ENCODE measurements around the gene OBSCN. TPM values are rescaled to one million over a fixed set of nuclear protein-coding genes. Genes with fewer than 3 reads are reported as not detected.
"Not testable (repeated sequence)": the region's sequence is repeated elsewhere in the genome, so short reads cannot be mapped to it uniquely, and the experiment has no call there.

The OBSCN gene
- total RNA-seq, 2 experiments from 2014 or later = 80.8 to 82.2 TPM

DNA sequence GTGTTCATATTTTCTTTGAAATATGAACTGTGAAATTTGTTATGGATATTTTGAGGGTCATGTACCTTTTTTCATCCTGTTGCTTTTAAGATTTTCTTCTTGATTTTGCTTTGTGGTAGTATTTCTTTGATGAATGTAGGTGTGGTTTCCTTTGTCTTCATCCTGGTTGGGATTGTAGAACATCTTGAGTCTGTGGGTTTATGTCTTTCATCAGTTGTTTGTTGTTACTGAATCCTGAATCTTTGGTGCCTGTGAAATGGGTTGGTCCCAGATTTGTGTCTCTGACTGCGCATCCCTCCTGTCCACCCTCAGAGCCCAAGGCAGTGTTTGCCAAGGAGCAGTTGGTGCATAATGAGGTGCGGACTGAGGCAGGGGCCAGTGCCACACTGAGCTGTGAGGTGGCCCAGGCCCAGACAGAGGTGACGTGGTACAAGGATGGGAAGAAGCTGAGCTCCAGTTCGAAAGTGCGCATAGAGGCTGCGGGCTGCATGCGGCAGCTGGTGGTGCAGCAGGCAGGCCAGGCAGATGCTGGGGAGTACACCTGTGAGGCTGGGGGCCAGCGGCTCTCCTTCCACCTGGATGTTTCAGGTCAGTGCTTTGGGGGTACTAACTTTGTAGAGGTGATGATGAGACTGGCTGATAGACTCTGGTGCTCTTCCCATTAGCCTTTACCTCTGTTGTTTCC is 38.5 kb downstream of the OBSCN start:
- peaks cover 4% of the 10 kb centered on the region for H3K4me1 ChIP-seq (ENCODE audit: insufficient read depth, low read length)
- peaks cover 20% of the 10 kb centered on the region for H3K4me1 Mint-ChIP-seq (ENCODE audit: low read depth)
- intact Hi-C loops (cut with DNase I, micrococcal nuclease) = no loop called here
- no peak overlapping the region for H3K4me3 ChIP-seq (ENCODE audit: low read length)
- TF ChIP-seq, protein P1, sequence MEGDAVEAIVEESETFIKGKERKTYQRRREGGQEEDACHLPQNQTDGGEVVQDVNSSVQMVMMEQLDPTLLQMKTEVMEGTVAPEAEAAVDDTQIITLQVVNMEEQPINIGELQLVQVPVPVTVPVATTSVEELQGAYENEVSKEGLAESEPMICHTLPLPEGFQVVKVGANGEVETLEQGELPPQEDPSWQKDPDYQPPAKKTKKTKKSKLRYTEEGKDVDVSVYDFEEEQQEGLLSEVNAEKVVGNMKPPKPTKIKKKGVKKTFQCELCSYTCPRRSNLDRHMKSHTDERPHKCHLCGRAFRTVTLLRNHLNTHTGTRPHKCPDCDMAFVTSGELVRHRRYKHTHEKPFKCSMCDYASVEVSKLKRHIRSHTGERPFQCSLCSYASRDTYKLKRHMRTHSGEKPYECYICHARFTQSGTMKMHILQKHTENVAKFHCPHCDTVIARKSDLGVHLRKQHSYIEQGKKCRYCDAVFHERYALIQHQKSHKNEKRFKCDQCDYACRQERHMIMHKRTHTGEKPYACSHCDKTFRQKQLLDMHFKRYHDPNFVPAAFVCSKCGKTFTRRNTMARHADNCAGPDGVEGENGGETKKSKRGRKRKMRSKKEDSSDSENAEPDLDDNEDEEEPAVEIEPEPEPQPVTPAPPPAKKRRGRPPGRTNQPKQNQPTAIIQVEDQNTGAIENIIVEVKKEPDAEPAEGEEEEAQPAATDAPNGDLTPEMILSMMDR (IDR thresholded peaks at IDR 0.05) = no peak
- H3K9me3 ChIP-seq (ENCODE audit: control insufficient read depth in 1 of 2, insufficient read depth in 1 of 2, low read length in 2 of 2) = peaks cover 27 to 57% of the 10 kb centered on the region in 2 experiments
- H3K4me3 Mint-ChIP-seq = no peak overlapping the region
- ChIA-PET POLR2A (no interaction called here), CTCF (no interaction called here)
- peaks cover 62% of the 10 kb centered on the region for H3K36me3 ChIP-seq (ENCODE audit: insufficient read depth, low read length)
- H3K9me3 Mint-ChIP-seq = peaks cover 17% of the 10 kb centered on the region
- no peaks in the 10 kb centered on the region for H3K27me3 Mint-ChIP-seq
- ATAC-seq (ENCODE audit: poor library complexity) (no peak), DNase-seq (no peak)
- H3K36me3 Mint-ChIP-seq (ENCODE audit: low read depth) = peaks cover 97% of the 10 kb centered on the region
- no peak overlapping the region for H3K27ac ChIP-seq (ENCODE audit: low read depth in 1 of 2, low read length in 2 of 2)
- H3K27ac Mint-ChIP-seq = no peak overlapping the region
- no peaks in the 10 kb centered on the region for H3K27me3 ChIP-seq (ENCODE audit: control insufficient read depth in 1 of 2, insufficient read depth in 2 of 2, low read length in 2 of 2)

- DNase-seq = no peak
- Mint-ChIP-seq H3K27me3 (no peaks in the 10 kb centered on the region), H3K4me1 (ENCODE audit: low read depth) (peaks cover 18% of the 10 kb centered on the region), H3K4me3 (no peak overlapping the region), H3K27ac (no peak overlapping the region), H3K36me3 (ENCODE audit: low read depth) (peaks cover 93% of the 10 kb centered on the region), H3K9me3 (peaks cover 13% of the 10 kb centered on the region)
- CTCF ChIA-PET = no interaction called here
- Histone ChIP-seq H3K27me3 (ENCODE audit: control insufficient read depth in 1 of 2, insufficient read depth in 2 of 2, low read length in 2 of 2) (no peaks in the 10 kb centered on the region), H3K9me3 (ENCODE audit: control insufficient read depth in 1 of 2, insufficient read depth in 1 of 2, low read length in 2 of 2) (peaks cover 13 to 23% of the 10 kb centered on the region in 2 experiments), H3K4me1 (ENCODE audit: insufficient read depth, low read length) (peaks cover 4% of the 10 kb centered on the region), H3K27ac (ENCODE audit: low read depth in 1 of 2, low read length in 2 of 2) (no peak overlapping the region), H3K4me3 (ENCODE audit: low read length) (no peak overlapping the region), H3K36me3 (ENCODE audit: insufficient read depth, low read length) (peaks cover 45% of the 10 kb centered on the region)
- POLR2A ChIA-PET = no interaction called here
- intact Hi-C loops (cut with DNase I, micrococcal nuclease) = no loop called here
- TF ChIP-seq, protein P1 (IDR thresholded peaks at IDR 0.05) = no peak
- ATAC-seq (ENCODE audit: poor library complexity) = no peak
These were observed 41.9 kb downstream of the OBSCN start for GRCh38 chr1:228249513-228250305.

DNA sequence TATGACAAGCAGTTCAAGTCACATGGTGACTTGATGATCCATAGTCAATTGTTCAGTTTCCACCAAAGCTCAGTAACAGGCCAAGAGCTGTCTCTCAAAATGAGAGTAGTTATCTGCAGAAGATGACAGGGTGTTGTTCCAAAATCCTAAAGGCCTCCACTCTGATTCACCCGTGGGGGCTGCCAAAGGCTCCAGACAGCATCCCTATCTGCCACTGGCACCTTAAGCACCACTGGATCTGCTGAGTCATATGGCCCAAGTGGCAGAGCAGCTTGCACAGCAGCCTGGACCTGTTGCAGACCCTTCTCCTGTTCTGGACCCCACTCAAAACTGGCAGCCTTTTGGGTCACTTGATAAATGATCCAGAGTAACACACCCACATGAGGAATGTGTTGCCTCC is 44.6 kb downstream of the OBSCN start:
- DNase-seq; H3K9me3 Mint-ChIP-seq; H3K27ac ChIP-seq (ENCODE audit: low read depth in 1 of 2, low read length in 2 of 2); H3K4me3 Mint-ChIP-seq; POLR2A ChIA-PET; ATAC-seq (ENCODE audit: poor library complexity); CTCF ChIA-PET; intact Hi-C loops (cut with DNase I, micrococcal nuclease); H3K4me1 Mint-ChIP-seq (ENCODE audit: low read depth); H3K4me3 ChIP-seq (ENCODE audit: low read length); H3K27ac Mint-ChIP-seq; H3K9me3 ChIP-seq (ENCODE audit: control insufficient read depth in 1 of 2, insufficient read depth in 1 of 2, low read length in 2 of 2); H3K27me3 ChIP-seq (ENCODE audit: control insufficient read depth in 1 of 2, insufficient read depth in 2 of 2, low read length in 2 of 2); H3K4me1 ChIP-seq (ENCODE audit: insufficient read depth, low read length); H3K27me3 Mint-ChIP-seq: not testable (repeated sequence)
- peaks cover 87% of the 10 kb centered on the region for H3K36me3 Mint-ChIP-seq (ENCODE audit: low read depth)
- H3K36me3 ChIP-seq (ENCODE audit: insufficient read depth, low read length) = peaks cover 21% of the 10 kb centered on the region
